Measurements from ENCODE around the gene MRPL14.

GRCh38 chr6:44072452-44072958, 54.7 kb downstream of the MRPL14 start:
- TF ChIP-seq CTCF (IDR thresholded peaks at IDR 0.05) (no peak), POLR2A (IDR thresholded peaks at IDR 0.05) (no peak), POLR2AphosphoS5 (IDR thresholded peaks at IDR 0.05) (no peak)
